ENCODE data around the gene MRAP.
"Not testable (repeated sequence)": the region's sequence is repeated elsewhere in the genome, so short reads cannot be mapped to it uniquely, and the experiment has no call there.

The MRAP gene

DNA sequence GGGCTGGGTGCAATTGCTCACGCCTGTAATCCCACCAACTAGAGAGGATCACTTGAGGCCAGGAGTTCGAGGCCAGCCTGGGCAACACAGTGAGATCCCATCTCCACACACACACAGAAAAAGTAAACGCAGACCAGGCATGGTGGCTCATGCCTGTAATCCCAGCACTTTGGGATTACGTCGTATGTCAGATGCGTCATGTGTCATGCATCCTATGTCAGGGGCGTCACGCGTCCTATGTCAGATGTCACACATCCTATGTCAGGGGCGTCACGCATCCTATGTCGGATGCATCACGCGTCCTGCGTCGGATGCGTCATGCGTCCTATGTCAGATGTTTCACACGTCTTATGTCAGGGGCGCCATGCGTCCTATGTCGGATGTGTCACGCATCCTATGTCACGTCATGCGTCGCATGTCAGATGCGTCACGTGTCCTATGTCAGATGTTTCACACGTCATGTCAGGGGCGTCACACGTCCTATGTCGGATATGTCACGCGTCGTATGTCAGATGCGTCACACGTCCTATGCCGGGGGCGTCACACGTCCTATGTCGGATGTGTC, 1.5 kb downstream of the MRAP start:
- DNase-seq = no peak

- no peak for DNase-seq
Measured at GRCh38 chr21:32301596-32301995, 2.9 kb downstream of the MRAP start.

GRCh38 chr21:32302560-32302959, 3.9 kb downstream of the MRAP start:
- no peak for DNase-seq

- DNase-seq = no peak
Measured at GRCh38 chr21:32303385-32303784, 4.7 kb downstream of the MRAP start.

DNA sequence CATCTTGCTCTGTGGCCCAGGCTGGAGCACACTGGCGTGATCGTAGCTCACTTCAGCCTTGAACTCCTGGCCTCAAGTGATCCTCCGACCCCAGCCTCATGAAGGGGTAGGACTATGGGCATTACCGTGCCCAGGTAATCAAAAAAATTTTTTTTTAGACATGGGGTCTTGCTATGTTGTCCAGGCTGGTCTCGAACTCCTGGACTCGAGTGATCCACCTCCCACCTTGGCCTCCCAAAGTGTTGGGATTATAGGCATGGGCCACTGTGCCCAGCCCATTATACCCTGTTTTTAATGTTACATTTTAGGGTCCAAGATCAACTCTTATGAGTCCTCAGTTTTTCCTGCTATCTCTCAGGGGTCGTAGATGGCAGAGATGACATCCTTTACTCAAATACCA, 6.3 kb downstream of the MRAP start:
- no peak for DNase-seq

DNA sequence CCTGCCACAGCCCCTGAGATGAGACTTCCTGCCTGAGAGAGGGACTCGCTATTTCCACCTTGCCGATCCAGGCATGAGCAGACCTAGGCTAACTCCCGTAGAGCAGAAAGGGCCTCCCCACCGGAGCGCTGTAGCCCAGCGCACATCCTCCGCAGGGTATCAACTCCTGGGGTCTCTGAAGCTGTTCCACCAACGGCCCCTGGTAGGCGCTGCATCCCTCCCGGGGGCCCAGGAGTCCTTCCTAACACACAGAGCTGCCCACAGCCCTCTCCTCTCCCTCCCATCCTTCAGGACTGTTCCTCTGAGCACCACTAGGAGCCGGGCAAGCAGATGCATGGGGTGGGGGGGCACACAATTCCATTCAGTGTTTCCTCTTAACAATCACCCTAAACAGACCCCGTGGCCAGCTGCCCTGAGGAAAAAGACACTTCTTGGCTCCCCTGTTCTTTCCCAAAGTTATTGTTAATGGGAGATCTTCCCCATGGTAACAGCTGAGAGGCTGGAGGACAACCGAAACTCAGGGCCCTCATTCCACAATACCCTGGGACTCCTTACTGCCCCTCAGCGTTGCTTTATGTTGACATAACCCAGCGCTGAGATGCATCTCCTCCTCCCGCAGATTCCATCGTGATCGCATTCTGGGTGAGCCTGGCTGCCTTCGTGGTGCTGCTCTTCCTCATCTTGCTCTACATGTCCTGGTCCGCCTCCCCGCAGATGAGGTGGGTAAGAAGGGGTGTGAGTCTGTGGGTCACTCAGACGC, 7.5 kb downstream of the MRAP start:
- DNase-seq = no peak

- DNase-seq = no peak
Measured at GRCh38 chr21:32307706-32308105, 9.1 kb downstream of the MRAP start.

DNA sequence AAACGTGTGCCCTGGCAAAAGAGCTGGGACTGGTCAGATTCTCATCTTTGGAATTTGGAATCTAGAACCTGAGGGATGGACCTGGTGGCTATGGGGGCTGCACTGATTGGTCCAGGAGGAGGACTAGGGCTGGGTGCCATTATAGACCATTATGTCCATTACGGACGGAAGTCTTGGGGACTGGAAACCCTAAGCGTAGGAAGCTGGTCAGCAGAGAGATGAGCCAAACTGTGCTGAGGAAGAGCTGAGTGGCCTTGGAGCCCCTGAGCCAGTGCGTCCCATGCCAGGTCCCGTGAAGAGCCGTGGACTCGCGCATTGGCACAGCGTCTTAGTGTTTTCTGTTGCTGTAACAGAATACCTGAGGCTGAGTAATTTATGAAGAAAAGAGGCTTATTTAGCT, 10.0 kb downstream of the MRAP start:
- no peak for DNase-seq

DNA sequence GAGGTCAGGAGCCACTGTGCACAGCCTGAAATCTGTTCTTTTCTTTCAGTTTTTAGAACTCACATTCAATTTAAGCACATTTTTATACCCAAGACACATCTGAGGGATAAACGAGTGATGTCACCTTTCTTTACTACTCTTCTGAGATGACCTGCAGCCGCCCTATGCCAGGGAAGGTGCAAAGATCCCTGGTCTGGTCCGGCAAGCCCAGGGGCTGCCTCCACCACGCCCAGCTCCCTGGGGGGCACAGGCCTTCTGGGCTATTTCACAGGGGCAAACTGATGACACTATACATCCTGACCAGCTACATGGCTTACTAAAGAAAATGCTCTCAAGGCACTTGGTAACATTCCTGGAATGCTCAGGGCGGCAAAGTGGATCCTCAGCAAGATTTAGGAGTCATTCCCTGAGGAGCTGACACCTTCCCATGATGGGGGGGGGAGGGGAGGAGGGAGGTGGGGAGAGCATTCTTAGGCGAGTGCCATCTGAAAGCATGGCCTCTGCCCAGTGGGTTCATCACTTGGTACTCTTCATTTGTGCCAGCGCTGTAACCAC, 11.3 kb downstream of the MRAP start:
- DNase-seq = no peak

GRCh38 chr21:32310976-32311375, 12.3 kb downstream of the MRAP start:
- DNase-seq = not testable (repeated sequence)

- DNase-seq = no peak
Measured at GRCh38 chr21:32311621-32312020, 13.0 kb downstream of the MRAP start.

DNA sequence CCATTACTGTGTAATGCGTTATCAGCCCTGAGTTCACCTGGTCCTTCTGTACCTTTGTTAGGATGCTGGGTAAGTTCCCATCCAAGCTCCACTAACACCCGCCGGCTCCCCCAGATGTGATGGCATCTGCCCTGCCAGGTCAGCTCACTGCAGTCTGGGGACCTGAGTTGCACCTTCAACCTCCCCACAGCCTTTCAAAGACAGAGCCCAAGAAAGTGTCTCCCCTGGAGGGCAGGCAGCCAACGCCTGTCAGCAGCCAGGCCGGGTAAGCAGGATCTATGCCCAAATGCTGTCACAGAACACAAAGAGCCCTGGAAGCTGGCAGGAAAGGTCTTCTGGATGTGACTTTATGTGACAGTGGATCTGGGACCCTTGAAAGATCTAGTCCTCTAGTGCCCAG, 13.7 kb downstream of the MRAP start:
- no peak for DNase-seq

DNA sequence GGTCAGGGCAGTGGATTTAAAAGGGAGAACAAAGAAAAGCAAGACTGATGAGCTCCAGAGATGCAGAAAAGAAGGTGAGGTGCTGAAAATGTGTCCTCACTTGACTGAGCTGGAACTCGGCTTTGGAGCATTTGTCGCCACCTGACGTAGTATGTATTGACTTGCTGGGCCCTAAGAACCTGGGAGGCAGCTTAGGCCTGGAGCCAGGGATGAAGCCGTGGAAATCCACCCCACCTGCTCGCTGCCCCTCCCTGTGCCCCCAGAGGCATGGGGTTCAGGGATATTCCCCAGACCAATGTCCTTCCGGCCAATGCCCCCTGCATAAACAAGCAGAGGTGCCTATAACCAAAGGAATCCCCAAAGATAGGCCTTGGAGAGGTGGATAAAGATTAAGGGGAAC, 14.3 kb downstream of the MRAP start:
- no peak for DNase-seq

DNA sequence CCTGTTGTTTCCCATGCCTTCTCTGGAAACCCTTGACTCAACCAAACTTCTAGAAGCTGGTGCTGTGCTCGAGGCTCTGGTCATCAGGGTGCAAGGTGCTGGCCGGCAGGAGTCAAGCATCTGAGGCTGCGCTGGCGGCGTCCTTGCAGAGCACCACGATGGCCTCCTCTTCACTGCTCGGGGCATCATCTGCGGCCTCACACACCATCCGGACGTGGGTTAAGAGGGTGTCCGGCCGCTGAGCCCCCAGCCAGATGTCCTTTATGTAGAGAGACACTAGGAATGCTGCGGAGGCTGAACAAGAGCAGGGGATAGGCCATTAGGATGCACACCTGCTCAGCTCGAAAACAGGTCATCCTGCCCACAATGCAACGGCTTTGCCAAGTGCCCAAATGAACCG, 16.2 kb downstream of the MRAP start:
- DNase-seq = no peak

DNA sequence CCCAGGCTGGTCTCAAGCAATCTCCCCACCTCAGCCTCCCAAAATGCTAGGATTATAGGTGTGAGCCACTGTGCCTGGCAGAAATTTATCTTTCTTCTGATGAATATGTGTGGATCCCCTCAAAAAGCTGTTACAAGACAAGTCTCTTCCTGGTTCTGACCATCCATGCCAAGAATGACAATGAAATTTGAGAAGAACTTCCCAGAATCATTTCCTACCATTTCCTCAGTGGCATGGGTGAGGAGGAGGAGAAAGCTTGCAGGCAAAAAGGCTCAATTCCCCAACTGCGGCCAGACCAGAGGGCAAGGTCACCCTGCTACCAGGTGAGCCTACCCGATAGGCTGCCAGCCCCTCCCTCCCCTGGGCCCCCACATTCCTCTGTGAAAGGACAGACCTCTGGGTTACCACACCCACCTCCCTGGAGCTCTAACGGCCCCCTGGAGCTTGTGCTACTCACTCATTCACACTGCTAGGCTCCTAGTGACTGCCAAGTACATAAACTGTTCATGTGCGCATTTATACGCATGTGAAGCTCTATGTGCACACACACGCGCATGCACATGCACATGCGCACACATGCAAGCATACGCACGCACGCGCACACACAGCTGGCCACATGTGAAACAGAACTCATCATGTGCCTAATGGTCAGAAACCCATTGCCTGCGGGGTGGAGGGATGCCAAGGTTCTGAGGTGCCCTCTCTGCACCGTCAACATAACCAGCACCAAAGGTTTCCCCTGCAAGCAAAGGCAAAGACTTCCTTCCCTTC, 17.0 kb downstream of the MRAP start:
- DNase-seq = no peak

DNA sequence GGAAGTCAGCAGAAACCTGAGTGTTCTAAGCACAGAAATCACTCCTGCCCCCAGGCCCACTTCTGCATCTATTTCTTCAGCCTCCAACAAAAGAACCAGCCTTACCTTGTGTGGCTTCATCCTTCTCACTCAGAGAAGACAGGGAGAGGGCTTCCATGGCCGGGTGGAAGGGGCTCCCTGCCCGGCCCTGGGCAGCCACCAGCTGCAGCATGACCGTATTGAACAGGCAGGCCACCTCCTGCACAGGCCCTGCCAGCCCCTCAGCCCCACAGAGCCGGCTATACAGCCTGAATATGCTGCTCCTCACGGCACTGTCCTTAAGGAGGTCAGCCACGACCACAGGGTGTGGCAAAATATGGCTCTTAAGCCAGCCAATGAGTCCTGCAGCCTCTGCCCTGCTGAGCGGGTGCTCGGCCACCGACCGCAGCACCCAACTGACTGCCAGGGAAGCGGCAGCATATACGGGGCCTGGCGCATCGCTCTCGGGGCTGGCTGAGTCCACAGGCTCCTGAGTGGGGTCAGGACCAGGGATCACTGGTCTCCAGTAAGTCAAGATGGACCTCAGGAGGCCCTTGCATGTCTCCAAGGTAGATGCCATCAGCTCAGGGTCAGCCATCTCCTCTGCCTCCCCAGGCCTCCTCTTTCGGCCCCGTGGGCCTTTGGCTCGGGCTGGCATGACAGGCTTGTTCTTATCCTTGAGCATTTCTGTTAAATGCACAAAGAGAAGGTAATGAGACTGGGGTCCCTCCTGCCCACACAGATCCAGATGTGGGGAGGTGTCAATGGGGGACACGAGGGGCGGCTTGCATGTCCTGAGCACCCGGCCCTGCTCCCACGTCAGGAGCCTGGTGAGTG, 17.9 kb downstream of the MRAP start:
- DNase-seq = no peak

DNA sequence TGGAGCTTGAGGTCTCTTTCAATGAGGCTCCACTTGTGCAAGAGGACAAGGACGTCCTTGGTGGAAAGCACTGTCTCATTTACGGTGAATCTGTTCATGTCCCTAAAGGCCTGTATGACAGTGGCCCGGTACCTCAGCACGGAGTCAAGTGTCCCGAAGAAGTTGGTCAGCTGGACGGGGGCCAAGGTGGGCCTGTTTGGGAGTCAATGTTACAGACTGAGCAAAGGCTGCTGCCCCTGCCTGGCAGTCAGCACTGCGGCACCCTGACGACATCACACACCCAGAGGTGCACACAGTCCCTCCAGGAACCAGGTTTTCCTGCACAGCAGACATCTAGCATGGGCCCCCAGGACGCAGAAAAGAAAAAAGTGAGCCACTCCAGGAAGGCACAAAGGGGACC, 19.1 kb downstream of the MRAP start:
- DNase-seq = no peak

DNA sequence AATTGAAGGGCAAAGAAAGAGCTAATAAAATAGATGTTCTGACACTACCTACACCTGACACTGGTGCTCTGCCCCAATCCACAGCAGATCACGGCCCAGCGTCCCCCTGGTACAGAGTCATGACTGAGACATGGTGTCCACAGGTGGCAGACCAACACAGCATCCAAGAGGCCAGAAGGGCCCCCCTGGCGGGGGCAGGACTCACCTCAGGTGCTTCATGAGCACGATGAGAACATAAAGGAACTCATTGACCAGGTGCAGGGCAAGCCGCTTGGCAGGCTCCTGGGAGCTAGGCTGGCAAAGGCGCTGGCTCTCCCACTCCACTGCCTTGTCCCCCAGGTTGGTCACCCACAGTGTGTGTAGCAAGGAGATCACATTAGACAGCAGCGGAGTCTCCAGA, 20.4 kb downstream of the MRAP start:
- DNase-seq = no peak

DNA sequence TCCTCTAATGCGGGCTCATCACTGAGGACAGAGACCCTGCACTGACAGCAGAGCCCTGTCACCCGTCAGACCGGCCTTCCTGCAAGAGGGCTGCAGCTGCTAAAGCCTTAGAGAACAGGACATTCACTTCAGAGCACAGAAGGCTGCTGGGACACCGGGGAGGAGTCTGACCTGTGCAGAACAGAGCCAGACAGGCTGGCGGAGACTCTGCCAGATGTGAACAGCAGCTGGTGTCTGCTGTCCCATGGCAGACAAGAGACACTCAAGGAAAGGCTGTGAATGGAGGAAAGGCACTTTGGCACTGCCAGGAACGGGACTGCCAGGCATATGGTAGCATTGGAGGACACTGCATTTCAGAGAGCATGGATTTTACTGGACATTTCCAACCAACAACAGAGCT, 21.4 kb downstream of the MRAP start:
- DNase-seq = no peak

DNA sequence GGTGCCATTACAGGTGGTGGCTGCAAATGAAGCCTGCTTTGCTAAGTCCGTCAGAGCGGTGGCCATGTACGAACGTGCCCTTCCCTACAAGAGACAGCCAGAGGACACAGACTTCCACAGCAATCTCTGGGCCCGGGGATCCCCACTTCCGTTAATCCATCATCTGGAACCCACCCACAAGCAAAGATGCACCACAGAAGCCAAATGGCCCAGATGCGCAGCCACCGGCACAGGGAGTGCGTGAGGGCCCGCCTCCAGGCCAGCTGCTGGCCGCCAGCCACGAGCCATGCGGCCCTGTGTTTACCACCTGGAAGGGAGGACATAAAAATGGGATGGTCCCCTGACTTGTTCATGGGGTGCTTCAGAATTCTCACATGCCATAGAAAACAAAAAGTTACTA, 22.1 kb downstream of the MRAP start:
- DNase-seq = no peak

DNA sequence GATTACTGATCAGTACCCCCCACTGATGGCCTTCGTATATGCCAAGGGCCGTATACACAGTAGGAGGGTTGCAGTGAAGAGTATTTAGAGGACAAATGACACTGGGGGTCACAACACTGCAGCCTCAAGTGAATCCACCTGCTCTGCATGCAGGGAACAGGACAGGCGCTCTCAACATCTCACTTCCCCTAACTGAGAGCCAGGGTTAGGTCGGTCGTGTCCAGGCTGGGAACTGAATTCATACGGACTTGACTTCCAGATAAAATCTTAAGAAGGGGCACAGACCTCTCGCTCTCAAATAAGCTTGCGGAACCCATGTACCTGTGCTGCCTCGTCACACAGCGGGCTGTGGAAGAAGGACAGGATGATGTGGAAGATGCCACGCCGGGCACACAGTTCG, 22.8 kb downstream of the MRAP start:
- DNase-seq = no peak

- no peak for DNase-seq
Measured at GRCh38 chr21:32322103-32322502, 23.4 kb downstream of the MRAP start.

DNA sequence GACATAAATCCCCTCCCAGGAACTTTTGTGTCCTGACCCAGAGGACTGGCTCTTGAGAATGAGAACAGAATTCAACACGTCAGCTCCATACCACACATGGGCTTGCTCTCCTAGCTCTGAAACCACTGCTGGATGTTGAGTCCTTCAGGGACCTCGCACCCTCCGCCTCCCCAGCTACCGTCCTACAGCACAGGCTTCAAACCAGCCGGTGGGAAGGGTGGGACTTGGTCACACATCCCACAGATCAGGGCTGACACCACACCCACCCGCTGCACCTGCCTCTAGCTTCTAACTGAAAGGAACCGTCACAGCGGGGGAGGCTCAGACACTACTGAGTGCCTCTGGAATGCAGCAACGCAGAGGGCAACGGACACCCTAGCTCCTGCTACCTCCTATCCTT, 24.0 kb downstream of the MRAP start:
- no peak for DNase-seq

All from T1000 (cell line).